ENCODE results near the gene SNRNP200. TPM values are rescaled to one million over a fixed set of nuclear protein-coding genes. Genes with fewer than 3 reads are reported as not detected.

SNRNP200 gene
- total RNA-seq, 2 experiments from 2014 or later: 175 to 178 TPM

DNA sequence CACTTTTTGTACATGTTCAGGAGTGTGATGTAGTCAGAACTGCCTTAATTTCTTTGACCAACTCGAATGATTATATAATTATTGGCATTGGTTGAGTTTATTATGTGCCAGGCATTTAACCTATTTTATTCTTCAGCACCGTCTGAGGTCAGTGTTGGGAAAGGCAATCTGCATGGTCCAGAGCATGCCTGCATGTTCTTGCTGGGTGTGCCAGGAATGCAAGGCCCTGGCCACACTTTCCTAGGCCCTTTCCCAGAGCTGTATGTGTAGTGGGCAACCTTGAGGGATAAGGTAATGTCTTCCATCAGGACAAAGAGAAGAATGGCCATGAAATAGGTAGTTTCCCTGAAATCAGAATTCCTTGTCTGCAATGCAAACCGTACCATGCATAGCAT lies 9.7 kb upstream of the SNRNP200 start:
- Mint-ChIP-seq H3K27ac (peak overlapping the region; percentile 84), H3K4me1 (ENCODE audit: low read depth) (peaks cover 43% of the 10 kb centered on the region), H3K27me3 (no peaks in the 10 kb centered on the region), H3K4me3 (no peak overlapping the region), H3K9me3 (no peaks in the 10 kb centered on the region), H3K36me3 (ENCODE audit: low read depth) (peaks cover 15% of the 10 kb centered on the region)
- CTCF ChIA-PET: no interaction called here
- TF ChIP-seq, protein P1, sequence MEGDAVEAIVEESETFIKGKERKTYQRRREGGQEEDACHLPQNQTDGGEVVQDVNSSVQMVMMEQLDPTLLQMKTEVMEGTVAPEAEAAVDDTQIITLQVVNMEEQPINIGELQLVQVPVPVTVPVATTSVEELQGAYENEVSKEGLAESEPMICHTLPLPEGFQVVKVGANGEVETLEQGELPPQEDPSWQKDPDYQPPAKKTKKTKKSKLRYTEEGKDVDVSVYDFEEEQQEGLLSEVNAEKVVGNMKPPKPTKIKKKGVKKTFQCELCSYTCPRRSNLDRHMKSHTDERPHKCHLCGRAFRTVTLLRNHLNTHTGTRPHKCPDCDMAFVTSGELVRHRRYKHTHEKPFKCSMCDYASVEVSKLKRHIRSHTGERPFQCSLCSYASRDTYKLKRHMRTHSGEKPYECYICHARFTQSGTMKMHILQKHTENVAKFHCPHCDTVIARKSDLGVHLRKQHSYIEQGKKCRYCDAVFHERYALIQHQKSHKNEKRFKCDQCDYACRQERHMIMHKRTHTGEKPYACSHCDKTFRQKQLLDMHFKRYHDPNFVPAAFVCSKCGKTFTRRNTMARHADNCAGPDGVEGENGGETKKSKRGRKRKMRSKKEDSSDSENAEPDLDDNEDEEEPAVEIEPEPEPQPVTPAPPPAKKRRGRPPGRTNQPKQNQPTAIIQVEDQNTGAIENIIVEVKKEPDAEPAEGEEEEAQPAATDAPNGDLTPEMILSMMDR (IDR thresholded peaks at IDR 0.05): no peak
- intact Hi-C loops (cut with micrococcal nuclease): no loop called here
- POLR2A ChIA-PET: interaction anchor here (0.7 to 12.3 kb wide), 2 partner anchors 8 to 17 kb away, joined by 3 to 119 read pairs; partner anchors contain the start of gene SNRNP200
- ATAC-seq (no peak), DNase-seq (no peak)

DNA sequence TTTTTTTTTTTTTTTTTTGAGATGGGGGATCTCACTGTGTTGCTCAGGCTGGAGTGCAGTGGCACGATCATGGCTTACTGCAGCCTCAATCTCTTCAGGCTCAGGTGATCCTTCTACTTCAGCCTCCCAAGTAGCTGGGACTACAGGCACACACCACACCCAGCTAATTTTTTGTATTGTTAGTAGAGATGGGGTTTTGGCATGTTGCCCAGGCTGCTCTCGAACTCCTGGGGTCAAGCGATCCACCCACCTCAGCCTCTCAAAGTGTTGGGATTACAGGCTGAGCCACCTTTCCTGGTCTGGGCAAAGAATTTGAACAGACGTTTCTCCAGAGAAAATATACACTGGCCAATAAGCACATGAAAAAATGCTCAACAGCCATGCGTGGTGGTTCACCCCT lies 2.9 kb upstream of the SNRNP200 start:
- H3K27me3 Mint-ChIP-seq: no peaks in the 10 kb centered on the region
- DNase-seq (no peak), ATAC-seq (no peak)
- peaks cover 33% of the 10 kb centered on the region for H3K4me1 Mint-ChIP-seq (ENCODE audit: low read depth)
- H3K36me3 Mint-ChIP-seq (ENCODE audit: low read depth): peaks cover 25% of the 10 kb centered on the region
- ChIA-PET CTCF (interaction anchor here (0.8 kb wide), 1 partner anchor 13 kb away, joined by 3 read pairs; no protein-coding TSS in a partner anchor), POLR2A (interaction anchor here (0.7 to 6.0 kb wide), 2 partner anchors 13 to 39 kb away, joined by 3 to 119 read pairs; partner anchors contain the start of gene ITPRIPL1)
- H3K9me3 Mint-ChIP-seq: no peaks in the 10 kb centered on the region
- TF ChIP-seq, protein P1 (IDR thresholded peaks at IDR 0.05): no peak
- no peak overlapping the region for H3K4me3 Mint-ChIP-seq
- H3K27ac Mint-ChIP-seq: no peak overlapping the region
- intact Hi-C loops (cut with micrococcal nuclease): loop anchor here (5.0 kb wide), 1 partner anchor 34 kb away; no protein-coding TSS in a partner anchor

DNA sequence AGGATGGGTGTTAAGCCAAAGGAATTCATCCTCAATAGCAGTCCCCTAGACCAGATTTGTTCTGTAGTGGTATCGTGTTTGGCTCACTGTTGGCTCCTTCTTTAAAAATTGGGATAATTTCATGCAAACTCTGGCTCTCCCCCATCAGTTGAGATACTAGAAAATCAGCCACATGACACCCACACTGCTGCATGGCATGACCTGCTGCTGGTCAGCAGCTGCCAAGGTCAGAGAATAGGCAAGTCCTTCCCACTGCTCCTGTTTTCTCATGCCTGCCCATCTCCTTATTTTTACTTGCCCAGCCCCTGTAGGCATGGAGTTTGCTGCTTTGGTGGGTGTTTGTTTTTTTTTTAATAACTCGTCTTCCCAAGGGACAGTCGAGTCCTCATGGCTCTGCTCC lies 1.0 kb upstream of the SNRNP200 start:
- POLR2A ChIA-PET: interaction anchor here (0.8 to 6.0 kb wide), 12 partner anchors 9 to 223 kb away, joined by 3 to 119 read pairs (median 4); partner anchors contain the start of genes ITPRIPL1 and NCAPH
- intact Hi-C loops (cut with micrococcal nuclease): loop anchor here (5.0 kb wide), 1 partner anchor 36 kb away; no protein-coding TSS in a partner anchor
- DNase-seq (no peak), ATAC-seq (no peak)
- CTCF ChIA-PET: interaction anchor here (1.6 to 3.2 kb wide), 3 partner anchors 10 to 40 kb away, joined by 5 to 19 read pairs (median 11); partner anchors contain the start of gene CIAO1
- H3K36me3 Mint-ChIP-seq (ENCODE audit: low read depth): peaks cover 43% of the 10 kb centered on the region
- TF ChIP-seq, protein P1 (IDR thresholded peaks at IDR 0.05): no peak
- H3K4me3 Mint-ChIP-seq: peak overlapping the region; percentile 100
- H3K27me3 Mint-ChIP-seq: no peaks in the 10 kb centered on the region
- H3K27ac Mint-ChIP-seq: peak overlapping the region; percentile 99
- no peaks in the 10 kb centered on the region for H3K9me3 Mint-ChIP-seq
- peaks cover 42% of the 10 kb centered on the region for H3K4me1 Mint-ChIP-seq (ENCODE audit: low read depth)

DNA sequence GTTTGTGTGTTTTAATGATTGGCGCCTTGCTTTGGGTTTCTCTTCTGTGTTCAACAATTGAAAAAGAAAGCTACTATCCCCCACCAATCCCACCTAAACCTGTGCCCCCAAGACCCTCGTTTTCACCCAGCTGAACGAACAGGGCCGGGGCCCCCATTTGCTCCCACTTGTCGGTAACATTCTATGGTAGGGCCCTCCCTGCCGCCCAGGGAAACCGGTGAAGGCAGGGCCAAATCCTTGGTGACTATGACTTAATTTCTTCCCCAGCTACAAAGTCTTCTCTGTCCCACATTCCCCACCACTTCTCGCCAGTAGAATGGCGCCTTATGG lies 598 bp upstream of the SNRNP200 start:
- H3K27me3 Mint-ChIP-seq: no peaks in the 10 kb centered on the region
- DNase-seq (peak; percentile 16), ATAC-seq (no peak)
- peak overlapping the region; percentile 99 for H3K27ac Mint-ChIP-seq
- intact Hi-C loops (cut with micrococcal nuclease): loop anchor here (5.0 kb wide), 1 partner anchor 36 kb away; no protein-coding TSS in a partner anchor
- TF ChIP-seq, protein P1 (IDR thresholded peaks at IDR 0.05): no peak
- H3K9me3 Mint-ChIP-seq: no peaks in the 10 kb centered on the region
- H3K4me3 Mint-ChIP-seq: peak overlapping the region; percentile 100
- H3K4me1 Mint-ChIP-seq (ENCODE audit: low read depth): peaks cover 46% of the 10 kb centered on the region
- H3K36me3 Mint-ChIP-seq (ENCODE audit: low read depth): peaks cover 48% of the 10 kb centered on the region
- ChIA-PET POLR2A (interaction anchor here (0.8 to 6.0 kb wide), 13 partner anchors 8 to 224 kb away, joined by 3 to 119 read pairs (median 4); partner anchors contain the start of genes ITPRIPL1 and NCAPH), CTCF (interaction anchor here (1.1 to 3.2 kb wide), 4 partner anchors 10 to 39 kb away, joined by 3 to 19 read pairs (median 8); partner anchors contain the start of gene CIAO1)

DNA sequence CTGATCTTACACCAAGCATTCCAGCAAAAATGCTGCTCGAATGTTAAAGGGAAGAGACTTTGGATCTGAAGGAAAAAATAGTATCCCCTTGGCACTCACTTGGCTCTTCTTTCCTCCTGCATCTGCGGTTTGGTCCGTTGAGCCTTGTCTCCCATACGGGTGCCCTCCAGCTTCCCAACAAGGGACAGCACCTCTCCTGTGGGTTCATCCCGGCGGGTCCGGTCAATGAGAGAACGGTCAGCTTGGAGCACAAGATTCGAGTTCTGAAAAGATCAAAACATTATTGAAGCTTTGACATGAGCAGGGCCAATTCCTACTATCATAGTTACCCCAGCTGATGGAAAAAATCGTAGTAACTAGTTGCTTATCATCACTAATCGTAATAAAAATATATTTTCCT lies 740 bp downstream of the SNRNP200 start:
- ChIA-PET POLR2A (interaction anchor here (0.6 to 6.0 kb wide), 10 partner anchors 14 to 237 kb away, joined by 3 to 119 read pairs (median 3); partner anchors contain the start of genes ITPRIPL1 and NCAPH), CTCF (interaction anchor here (1.1 to 3.2 kb wide), 4 partner anchors 13 to 38 kb away, joined by 3 to 19 read pairs (median 7); partner anchors contain the start of gene CIAO1)
- DNase-seq (no peak), ATAC-seq (no peak)
- Mint-ChIP-seq H3K27ac (peak overlapping the region; percentile 99), H3K4me1 (ENCODE audit: low read depth) (peaks cover 45% of the 10 kb centered on the region), H3K36me3 (ENCODE audit: low read depth) (peaks cover 51% of the 10 kb centered on the region), H3K4me3 (peak overlapping the region; percentile 100), H3K27me3 (no peaks in the 10 kb centered on the region), H3K9me3 (no peaks in the 10 kb centered on the region)
- intact Hi-C loops (cut with micrococcal nuclease): loop anchor here (5.0 kb wide), 1 partner anchor 38 kb away; no protein-coding TSS in a partner anchor
- TF ChIP-seq, protein P1 (IDR thresholded peaks at IDR 0.05): no peak
